SU-DHL-6 (cell line): ENCODE results near the gene WDR7.

Source experiments
- H2AFZ ChIP-seq: fragments of 200-600 bp; sonication (generic); 2 replicates; pipeline ENCODE4 v1.6.1; 2014; ENCODE audit warnings: low read depth, mild to moderate bottlenecking, moderate library complexity, mixed read lengths, antibody characterized with exemption, low read length; ENCODE audit not compliant: severe bottlenecking
- H3F3A ChIP-seq: fragments of 200-600 bp; shearing (Covaris generic); 2 replicates; pipeline ENCODE4 v1.6.0; 2016; ENCODE audit warnings: antibody characterized with exemption, mild to moderate bottlenecking; ENCODE audit not compliant: insufficient read depth
- H3K27ac ChIP-seq: fragments of 200-600 bp; sonication (generic); 2 replicates; pipeline ENCODE4 v1.5.1; 2016; ENCODE audit warnings: low read depth, mild to moderate bottlenecking, low read length, moderate library complexity, mixed read lengths
- H3K27me3 ChIP-seq: fragments of 200-600 bp; sonication (generic), shearing (Covaris generic); 2 replicates; pipeline ENCODE4 v1.6.0; 2014; ENCODE audit warnings: mild to moderate bottlenecking, low read length
- H3K36me3 ChIP-seq: fragments of 200-600 bp; sonication (generic); 2 replicates; pipeline ENCODE4 v1.6.1; 2014; ENCODE audit warnings: mild to moderate bottlenecking, low read length, mixed read lengths
- H3K4me2 ChIP-seq: fragments of 300-600, 200-600 bp; shearing (Covaris generic), sonication (generic); 2 replicates; pipeline ENCODE4 v1.6.0; 2014; ENCODE audit warnings: low read length, low read depth, mild to moderate bottlenecking; ENCODE audit not compliant: poor library complexity, severe bottlenecking
- H3K4me3 ChIP-seq: fragments of 200-600 bp; sonication (generic); 2 replicates; pipeline ENCODE4 v1.5.1; 2014; ENCODE audit warnings: antibody characterized with exemption, low read length, mild to moderate bottlenecking, mixed read lengths; ENCODE audit not compliant: insufficient read depth, poor library complexity, severe bottlenecking
- H3K79me2 ChIP-seq: fragments of 200-600 bp; sonication (generic); 2 replicates; pipeline ENCODE4 v1.6.1; 2014; ENCODE audit warnings: mild to moderate bottlenecking, low read length, moderate library complexity; ENCODE audit not compliant: insufficient read depth
- H3K9ac ChIP-seq: fragments of 200-600 bp; sonication (generic); 2 replicates; pipeline ENCODE4 v1.7.0; 2014; ENCODE audit warnings: mild to moderate bottlenecking, low read length
- H3K9me2 ChIP-seq: fragments of 200-600 bp; sonication (generic); replicated peaks from 2 replicates; pipeline ENCODE4 v1.6.1; 2014; ENCODE audit warnings: low read length; ENCODE audit not compliant: insufficient read depth
- H3K9me3 ChIP-seq: fragments of 200-600 bp; sonication (generic); 2 replicates; pipeline ENCODE4 v1.6.1; 2014; ENCODE audit warnings: low read length, mixed read lengths; ENCODE audit not compliant: insufficient read depth
- H4K20me1 ChIP-seq: fragments of 200-600 bp; sonication (generic); 2 replicates; pipeline ENCODE4 v1.6.1; 2014; ENCODE audit warnings: low read depth, mild to moderate bottlenecking, antibody characterized with exemption, low read length, moderate library complexity, mixed read lengths
- CTCF ChIP-seq: fragments of 200-600 bp; sonication (generic); IDR thresholded peaks from one replicate; pipeline ENCODE4 v1.5.1; 2017; ENCODE audit warnings: antibody characterized with exemption, mild to moderate bottlenecking, low read length, moderate library complexity; ENCODE audit not compliant: insufficient read depth, poor library complexity, severe bottlenecking
- EZH2phosphoT487 ChIP-seq: fragments of 200-600 bp; sonication (generic), shearing (Covaris generic); conservative IDR thresholded peaks from 2 replicates; pipeline ENCODE4 v1.6.1; 2018; ENCODE audit warnings: mild to moderate bottlenecking, antibody characterized with exemption, low read length, moderate library complexity, mixed read lengths

The WDR7 gene

GRCh38 chr18:56974141-56974540 lies 323.0 kb downstream of the WDR7 start:
- TF ChIP-seq EZH2phosphoT487 (no peak), CTCF (no peak)
- Histone ChIP-seq H3K9ac (no peak overlapping the region), H4K20me1 (no peaks in the 10 kb centered on the region), H3K9me3 (no peaks in the 10 kb centered on the region), H3K4me2 (no peak overlapping the region), H3K27me3 (no peaks in the 10 kb centered on the region), H2AFZ (no peak overlapping the region), H3K36me3 (no peaks in the 10 kb centered on the region), H3K4me3 (no peak overlapping the region), H3F3A (no peaks in the 10 kb centered on the region), H3K79me2 (no peaks in the 10 kb centered on the region), H3K27ac (no peak overlapping the region), H3K9me2 (no peaks in the 10 kb centered on the region)

GRCh38 chr18:56975276-56975675 lies 324.1 kb downstream of the WDR7 start:
- Histone ChIP-seq H4K20me1 (no peaks in the 10 kb centered on the region), H3K27ac (no peak overlapping the region), H3K4me3 (no peak overlapping the region), H3K9me3 (no peaks in the 10 kb centered on the region), H3F3A (no peaks in the 10 kb centered on the region), H3K4me2 (no peak overlapping the region), H3K9me2 (no peaks in the 10 kb centered on the region), H3K79me2 (no peaks in the 10 kb centered on the region), H2AFZ (no peak overlapping the region), H3K27me3 (no peaks in the 10 kb centered on the region), H3K9ac (no peak overlapping the region), H3K36me3 (no peaks in the 10 kb centered on the region)
- TF ChIP-seq CTCF (no peak), EZH2phosphoT487 (no peak)

GRCh38 chr18:56977309-56977708 lies 326.1 kb downstream of the WDR7 start:
- no peak overlapping the region for H3K9ac ChIP-seq
- no peak for TF ChIP-seq CTCF
- no peak for TF ChIP-seq EZH2phosphoT487
- H3K9me3 ChIP-seq, result no peaks in the 10 kb centered on the region
- no peak overlapping the region for H2AFZ ChIP-seq
- no peaks in the 10 kb centered on the region for H3K27me3 ChIP-seq
- H3K4me3 ChIP-seq, result no peak overlapping the region
- H3K79me2 ChIP-seq, result no peaks in the 10 kb centered on the region
- H3K27ac ChIP-seq, result no peak overlapping the region
- no peak overlapping the region for H3K4me2 ChIP-seq
- no peaks in the 10 kb centered on the region for H4K20me1 ChIP-seq
- H3K9me2 ChIP-seq, result no peaks in the 10 kb centered on the region
- no peaks in the 10 kb centered on the region for H3K36me3 ChIP-seq
- H3F3A ChIP-seq, result no peaks in the 10 kb centered on the region
